Calu3 (cell line): ENCODE data around the gene BBX. TPM values are rescaled to one million over a fixed set of nuclear protein-coding genes. Genes with fewer than 3 reads are reported as not detected.

Experiments used
- BruUV-seq: library from RNA; stranded (reverse); fragments of 400-500 nt; replicated peaks from 2 replicates; lab custom pipeline; 2021; lab: Mats Ljungman, UMichigan
- CTCF ChIA-PET: fragments of 300-600 bp; sonication (Branson Sonifier 250); formaldehyde crosslinking; loops from one replicate; lab custom pipeline; 2022; ENCODE audit warnings: antibody characterized with exemption; lab: Charles Lee
- DNase-seq: peaks from one replicate; pipeline ENCODE4 v3.0.0; 2022
- H3K27ac Mint-ChIP-seq: one replicate; pipeline ENCODE4 v1.8.0; 2022; ENCODE audit warnings: mixed read lengths; ENCODE audit not compliant: unreplicated experiment
- H3K27me3 Mint-ChIP-seq: one replicate; pipeline ENCODE4 v1.8.0; 2022; ENCODE audit warnings: mixed read lengths; ENCODE audit not compliant: unreplicated experiment
- H3K36me3 Mint-ChIP-seq: one replicate; pipeline ENCODE4 v1.8.0; 2022; ENCODE audit warnings: mild to moderate bottlenecking, moderate library complexity, mixed read lengths; ENCODE audit not compliant: insufficient read depth, unreplicated experiment
- H3K4me1 Mint-ChIP-seq: one replicate; pipeline ENCODE4 v1.8.0; 2022; ENCODE audit warnings: mild to moderate bottlenecking, low read depth, mixed read lengths; ENCODE audit not compliant: unreplicated experiment
- H3K4me3 Mint-ChIP-seq: one replicate; pipeline ENCODE4 v1.8.0; 2022; ENCODE audit warnings: mild to moderate bottlenecking, low read depth, moderate library complexity, mixed read lengths; ENCODE audit not compliant: unreplicated experiment
- H3K9me3 Mint-ChIP-seq: one replicate; pipeline ENCODE4 v1.8.0; 2022; ENCODE audit warnings: low read depth, mixed read lengths; ENCODE audit not compliant: unreplicated experiment
- CTCF ChIP-seq: fragments of 200-600 bp; IDR thresholded peaks from one replicate; pipeline ENCODE4 v1.8.0; 2022; ENCODE audit warnings: antibody characterized with exemption; ENCODE audit not compliant: unreplicated experiment
- intact Hi-C: fragments of 100-400 bp; cut with micrococcal nuclease; formaldehyde crosslinking; loops from one replicate; pipeline ENCODE4 v1.10.0; 2022; ENCODE audit not compliant: unreplicated experiment
- total RNA-seq: library from RNA; stranded (reverse); gene quantifications from 2 replicates; pipeline ENCODE4 v1.2.3, GENCODE V29; 2022

Gene BBX
- total RNA-seq, 1 experiment from 2014 or later = 66.9 TPM

GRCh38 chr3:107810171-107811071 lies 287.7 kb downstream of the BBX start:
- peak; percentile 35 for DNase-seq
- peak overlapping the region; percentile 84 for H3K27ac Mint-ChIP-seq
- peaks cover 20% of the 10 kb centered on the region for H3K4me1 Mint-ChIP-seq
- H3K27me3 Mint-ChIP-seq = no peaks in the 10 kb centered on the region
- no peaks in the 10 kb centered on the region for H3K9me3 Mint-ChIP-seq
- H3K4me3 Mint-ChIP-seq = peak overlapping the region; percentile 78
- no peak for TF ChIP-seq CTCF
- CTCF ChIA-PET = interaction anchor here (0.7 to 1.1 kb wide), 3 partner anchors 9 to 35 kb away, joined by 3 to 5 read pairs (median 4); no protein-coding TSS in a partner anchor
- intact Hi-C loops = loop anchor here (1.0 kb wide), 1 partner anchor 117 kb away; no protein-coding TSS in a partner anchor
- no TSS peak for BruUV-seq
- H3K36me3 Mint-ChIP-seq = peaks cover 6% of the 10 kb centered on the region

- CTCF ChIA-PET = no interaction called here
- H3K27ac Mint-ChIP-seq = no peak overlapping the region
- H3K4me3 Mint-ChIP-seq = no peak overlapping the region
These were observed 290.3 kb downstream of the BBX start for GRCh38 chr3:107813026-107813425.

GRCh38 chr3:107816107-107816506 lies 293.3 kb downstream of the BBX start:
- intact Hi-C loops = no loop called here
- Mint-ChIP-seq H3K4me1 (peaks cover 9% of the 10 kb centered on the region), H3K9me3 (no peaks in the 10 kb centered on the region), H3K36me3 (no peaks in the 10 kb centered on the region), H3K27ac (no peak overlapping the region), H3K4me3 (no peak overlapping the region), H3K27me3 (peaks cover 4% of the 10 kb centered on the region)
- BruUV-seq = no TSS peak
- CTCF ChIA-PET = no interaction called here
- no peak for TF ChIP-seq CTCF
- DNase-seq = no peak

More at GRCh38 chr3:107813026-107813425, 290.3 kb downstream of the BBX start:
- peaks cover 6% of the 10 kb centered on the region for H3K36me3 Mint-ChIP-seq
- intact Hi-C loops = no loop called here
- DNase-seq = no peak
- BruUV-seq = no TSS peak
- peaks cover 20% of the 10 kb centered on the region for H3K4me1 Mint-ChIP-seq
- no peak for TF ChIP-seq CTCF
- H3K9me3 Mint-ChIP-seq = no peaks in the 10 kb centered on the region
- no peaks in the 10 kb centered on the region for H3K27me3 Mint-ChIP-seq

GRCh38 chr3:107817076-107817475 lies 294.3 kb downstream of the BBX start:
- BruUV-seq = no TSS peak
- intact Hi-C loops = no loop called here
- no peak overlapping the region for H3K4me3 Mint-ChIP-seq
- no peak overlapping the region for H3K27ac Mint-ChIP-seq
- H3K4me1 Mint-ChIP-seq = peaks cover 9% of the 10 kb centered on the region
- peaks cover 14% of the 10 kb centered on the region for H3K27me3 Mint-ChIP-seq
- DNase-seq = no peak
- no peaks in the 10 kb centered on the region for H3K36me3 Mint-ChIP-seq
- H3K9me3 Mint-ChIP-seq = no peaks in the 10 kb centered on the region
- TF ChIP-seq CTCF = no peak
- CTCF ChIA-PET = no interaction called here
